HG02943 (cell line): ENCODE data around the gene CAMK4.

Source experiments
- ATAC-seq: cut with Tn5 transposase; IDR thresholded peaks from one replicate; pipeline ENCODE4 v1.9.1; 2021; ENCODE audit warnings: mild to moderate bottlenecking, low read depth, moderate library complexity; ENCODE audit not compliant: unreplicated experiment

The CAMK4 gene

GRCh38 chr5:111223787-111224560 lies at the start of gene CAMK4:
Gene CAMK4 (plus strand): TSS chr5:111224384. CDS start chr5:111224484, 100 bp downstream.
- ATAC-seq = peak; percentile 68

- no peak for ATAC-seq
Observed at GRCh38 chr5:111183064-111183463, 41.1 kb upstream of the CAMK4 start.

- no peak for ATAC-seq
Observed at GRCh38 chr5:111187079-111187478, 37.1 kb upstream of the CAMK4 start.

GRCh38 chr5:111194053-111194452 lies 30.1 kb upstream of the CAMK4 start:
- ATAC-seq = no peak

GRCh38 chr5:111194925-111195324 lies 29.3 kb upstream of the CAMK4 start:
- ATAC-seq = no peak

GRCh38 chr5:111197523-111197922 lies 26.7 kb upstream of the CAMK4 start:
- ATAC-seq = no peak

GRCh38 chr5:111198281-111198966 lies 25.8 kb upstream of the CAMK4 start:
- no peak for ATAC-seq

- no peak for ATAC-seq
Observed at GRCh38 chr5:111200828-111201227, 23.4 kb upstream of the CAMK4 start.

DNA sequence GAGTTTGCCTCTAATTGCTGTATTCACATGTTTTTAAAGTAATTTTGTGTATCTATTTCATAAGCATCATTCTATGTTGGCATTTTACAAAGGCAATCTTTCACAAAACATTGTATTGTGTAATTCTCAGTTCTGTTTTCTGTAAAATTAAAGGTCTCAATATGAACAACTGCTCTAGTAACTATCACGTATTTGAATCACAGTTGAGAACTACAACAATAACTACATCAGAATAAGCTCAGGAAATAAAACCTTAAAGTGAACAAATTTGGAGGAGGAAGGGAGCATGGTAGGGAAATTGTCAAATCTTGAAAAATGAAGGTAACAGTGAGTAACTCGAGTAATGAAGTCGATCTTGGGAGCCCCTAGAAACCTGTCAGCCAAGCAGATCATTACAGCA lies 22.5 kb upstream of the CAMK4 start:
- no peak for ATAC-seq

GRCh38 chr5:111211341-111211740 lies 12.8 kb upstream of the CAMK4 start:
- ATAC-seq = no peak

- no peak for ATAC-seq
Observed at GRCh38 chr5:111214052-111214742, 10.0 kb upstream of the CAMK4 start.

GRCh38 chr5:111215971-111216370 lies 8.2 kb upstream of the CAMK4 start:
- ATAC-seq = no peak

DNA sequence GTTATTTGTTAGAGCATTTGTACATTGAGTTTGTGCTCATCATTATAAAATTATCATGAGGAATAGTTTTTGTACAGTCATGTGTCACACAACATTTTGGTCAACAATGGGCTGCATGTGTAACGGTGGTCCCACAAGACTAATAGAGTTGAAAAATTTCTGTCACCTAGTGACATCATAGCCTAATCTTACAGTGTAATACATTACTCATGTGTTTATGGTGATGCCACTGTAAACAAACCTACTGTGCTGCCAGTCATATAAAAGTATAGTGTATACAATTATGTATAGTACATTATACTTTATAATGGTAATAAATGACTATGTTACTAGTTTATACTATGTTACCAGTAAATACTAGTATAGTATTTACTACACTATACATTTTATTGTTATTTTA lies 3.0 kb upstream of the CAMK4 start:
- ATAC-seq = no peak

DNA sequence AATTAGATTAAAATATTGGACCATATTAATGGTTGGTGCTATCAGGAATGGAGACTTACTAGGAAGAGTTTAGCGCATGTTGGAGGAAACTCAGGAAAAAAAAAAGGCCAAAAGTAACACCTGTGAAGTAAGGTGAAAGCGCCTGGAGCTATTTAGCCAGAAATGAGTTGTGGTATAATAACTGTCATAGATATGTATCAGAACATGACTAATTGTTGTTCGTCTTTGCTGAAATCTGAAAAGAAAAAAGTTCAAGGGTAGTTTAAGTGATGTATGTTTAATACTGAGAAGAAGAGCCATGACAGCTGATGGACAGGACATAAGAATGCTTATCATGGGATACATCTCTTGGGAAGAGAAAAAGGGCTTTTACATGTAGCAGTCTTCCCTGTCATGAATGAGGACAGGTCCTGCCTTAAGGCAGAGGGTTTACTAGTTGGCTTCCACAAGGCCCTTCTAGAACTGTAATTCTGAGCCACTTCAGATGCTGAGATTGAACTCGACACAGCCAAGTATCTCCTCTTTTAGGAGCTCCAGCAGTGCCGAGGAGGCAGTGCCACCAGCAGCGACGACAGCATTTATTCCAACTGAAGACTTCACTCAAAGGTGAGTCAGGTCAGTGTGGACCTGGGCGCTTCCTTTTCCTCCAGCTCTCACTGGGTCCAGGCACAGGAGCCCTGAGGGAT lies 940 bp upstream of the CAMK4 start:
- no peak for ATAC-seq

DNA sequence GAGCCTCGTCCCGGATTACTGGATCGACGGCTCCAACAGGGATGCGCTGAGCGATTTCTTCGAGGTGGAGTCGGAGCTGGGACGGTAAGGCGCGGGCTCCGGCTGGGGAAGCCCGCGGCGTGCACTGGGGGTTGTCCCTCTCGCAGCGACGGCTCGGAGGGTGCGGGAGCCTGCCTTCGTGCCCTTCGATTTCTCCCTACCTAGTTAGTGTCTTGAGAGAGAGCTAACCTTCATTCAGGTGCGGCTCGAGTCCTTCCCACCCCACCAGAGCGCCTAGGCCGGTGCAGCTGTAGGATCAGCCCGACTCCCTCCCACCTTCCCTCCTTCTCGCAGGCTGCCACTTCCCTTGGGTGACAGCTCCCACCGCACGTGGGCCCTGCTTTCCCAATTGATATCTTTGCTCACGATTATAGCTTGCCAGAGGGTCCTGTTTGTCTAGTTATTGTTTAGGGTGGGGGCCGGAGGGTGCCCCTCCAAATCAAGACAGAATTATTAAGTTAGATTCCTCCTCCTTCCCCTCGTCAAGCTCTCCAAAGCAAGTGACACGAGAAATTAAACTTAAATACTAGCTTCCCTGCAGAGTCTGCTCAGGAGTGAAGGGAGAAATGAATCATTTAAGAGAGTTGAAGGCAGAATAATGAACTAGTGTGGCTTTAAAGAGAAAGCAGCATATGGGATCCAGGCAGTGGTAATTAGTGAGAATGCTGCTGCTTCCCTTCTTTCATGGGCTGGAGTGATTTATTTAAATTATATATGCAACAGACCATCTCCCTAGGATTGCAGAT lies 569 bp downstream of the CAMK4 start:
- peak; percentile 36 for ATAC-seq

DNA sequence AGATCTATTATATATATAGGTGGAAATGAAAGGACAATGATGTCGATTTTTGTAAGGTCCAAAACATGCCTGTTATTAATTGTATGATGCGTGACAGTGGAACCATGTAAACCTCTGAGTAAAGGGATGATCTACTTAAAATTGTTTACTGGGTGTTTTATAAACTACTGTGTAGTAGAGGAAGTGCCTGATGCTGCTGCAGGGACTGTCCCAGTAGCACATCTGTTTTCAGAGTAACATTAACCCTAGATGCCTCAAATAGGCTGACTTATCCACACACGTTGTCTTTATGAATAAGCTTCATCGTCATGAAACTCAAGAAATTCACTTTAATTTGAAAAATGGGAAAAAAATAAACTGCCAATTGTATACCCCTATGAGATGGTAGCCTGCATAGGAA lies 1.7 kb downstream of the CAMK4 start:
- ATAC-seq = no peak

DNA sequence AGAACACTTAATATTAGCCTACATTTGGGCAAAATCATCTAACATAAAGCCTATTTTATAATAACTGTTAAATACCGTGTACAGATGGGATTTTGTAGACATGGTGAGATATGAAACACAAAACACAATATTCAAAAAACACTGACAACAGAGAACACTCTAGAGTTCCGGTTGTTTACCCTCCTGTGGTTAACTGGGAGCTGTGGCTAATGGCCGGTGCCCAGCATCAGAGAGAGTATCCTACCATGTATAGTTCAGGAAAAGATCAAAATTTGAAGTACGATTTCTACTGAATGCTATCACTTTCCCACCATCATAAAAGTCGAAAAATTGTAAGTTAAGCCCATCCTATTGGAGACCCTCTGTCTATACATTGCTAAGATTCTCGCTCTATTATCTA lies 2.4 kb downstream of the CAMK4 start:
- no peak for ATAC-seq

- ATAC-seq = no peak
Observed at GRCh38 chr5:111227226-111227782, 3.1 kb downstream of the CAMK4 start.

DNA sequence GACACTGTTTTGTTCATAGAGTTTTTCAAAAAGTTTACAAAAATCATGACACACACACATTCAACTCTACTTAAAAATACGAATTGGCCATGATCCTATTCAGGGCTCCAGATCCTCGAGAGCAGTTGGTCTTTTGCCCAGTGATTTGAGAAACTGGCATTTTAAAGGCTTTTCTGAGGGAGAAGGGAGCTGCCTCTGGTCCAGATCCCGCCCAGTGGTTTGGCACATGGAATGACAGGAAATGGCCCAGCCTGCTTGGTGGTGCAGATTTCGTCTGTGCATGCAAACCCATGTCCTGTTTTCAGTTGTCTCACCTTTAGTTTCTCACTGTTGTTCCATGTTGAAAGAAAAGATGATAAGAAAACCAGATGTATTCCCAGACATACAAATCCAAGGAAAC lies 3.6 kb downstream of the CAMK4 start:
- ATAC-seq = no peak
